CD4-positive, alpha-beta T cell (primary cell): Measurements from ENCODE around the gene NACC2. TPM values are rescaled to one million over a fixed set of nuclear protein-coding genes. Genes with fewer than 3 reads are reported as not detected.

Experiments used
- ATAC-seq: fragments of 200-7000 bp; cut with Tn5 transposase; one replicate; pipeline ENCODE4 v1.10.0; 2022; ENCODE audit warnings: mild to moderate bottlenecking; ENCODE audit not compliant: poor library complexity
- CTCF ChIA-PET: fragments of 350-600 bp; sonication (Branson Sonifier 250); formaldehyde crosslinking; loops from one replicate; lab custom pipeline; 2021; ENCODE audit warnings: antibody characterized with exemption, inconsistent platforms; lab: Charles Lee
- POLR2A ChIA-PET: fragments of 350-600 bp; sonication (Branson Sonifier 250); formaldehyde crosslinking; loops from one replicate; lab custom pipeline; 2021; ENCODE audit warnings: antibody characterized with exemption, inconsistent platforms; lab: Charles Lee
- DNase-seq, 14 experiments: peaks; one replicate each; pipeline ENCODE4 v3.0.0-alpha.2; 2013 to 2020; ENCODE audit warnings: mixed read lengths in 2 of 14
- H3K27ac ChIP-seq, 2 donors: one replicate each; pipeline versions ENCODE4 v1.5.1 to v1.7.0; 2013; ENCODE audit warnings: low read length in 2 of 2, low read depth in 1 of 2, mild to moderate bottlenecking in 1 of 2
- H3K27me3 ChIP-seq, 2 experiments: 1 replicate in 1 of 2; 2 replicates in 1 of 2; pipeline versions ENCODE4 v1.6.1 to v1.7.0; 2013; ENCODE audit warnings: low read length in 2 of 2, control low read depth in 1 of 2, mild to moderate bottlenecking in 1 of 2, moderate library complexity in 1 of 2; ENCODE audit not compliant: insufficient read depth in 2 of 2, control insufficient read depth in 1 of 2
- H3K36me3 ChIP-seq: one replicate; pipeline ENCODE4 v1.6.1; 2013; ENCODE audit warnings: low read length, control low read depth; ENCODE audit not compliant: insufficient read depth
- H3K4me1 ChIP-seq: one replicate; pipeline ENCODE4 v1.6.1; 2013; ENCODE audit warnings: low read length, control low read depth; ENCODE audit not compliant: insufficient read depth
- H3K4me3 ChIP-seq: one replicate; pipeline ENCODE4 v1.5.1; 2013; ENCODE audit warnings: mild to moderate bottlenecking, low read length, moderate library complexity
- H3K9me3 ChIP-seq, 2 experiments: 1 replicate in 1 of 2; 2 replicates in 1 of 2; pipeline versions ENCODE4 v1.6.1 to v1.7.0; 2013; ENCODE audit warnings: low read length in 2 of 2, mild to moderate bottlenecking in 2 of 2, control low read depth in 1 of 2, moderate library complexity in 1 of 2; ENCODE audit not compliant: control insufficient read depth in 1 of 2, insufficient read depth in 1 of 2
- H3K27ac Mint-ChIP-seq: one replicate; pipeline ENCODE4 v1.8.0; 2020; ENCODE audit warnings: mixed read lengths
- H3K27me3 Mint-ChIP-seq: one replicate; pipeline ENCODE4 v1.8.0; 2021; ENCODE audit warnings: mixed read lengths
- H3K36me3 Mint-ChIP-seq: one replicate; pipeline ENCODE4 v1.8.0; 2021; ENCODE audit warnings: low read depth, mixed read lengths
- H3K4me1 Mint-ChIP-seq: one replicate; pipeline ENCODE4 v1.8.0; 2021; ENCODE audit warnings: low read depth, mixed read lengths
- H3K4me3 Mint-ChIP-seq: one replicate; pipeline ENCODE4 v1.8.0; 2020; ENCODE audit warnings: mild to moderate bottlenecking, mixed read lengths
- H3K9me3 Mint-ChIP-seq: one replicate; pipeline ENCODE4 v1.8.0; 2020; ENCODE audit warnings: mixed read lengths
- CTCF ChIP-seq: fragments of 200-600 bp; IDR thresholded peaks from one replicate; pipeline ENCODE4 v1.8.0; 2022; ENCODE audit warnings: antibody characterized with exemption, mild to moderate bottlenecking
- intact Hi-C, 2 experiments: fragments of 100-400 bp; cut with DNase I in 1 of 2; cut with micrococcal nuclease in 1 of 2; formaldehyde crosslinking; loops; one replicate each; pipeline versions ENCODE4 v1.15.1 to v1.9.0; 2023 to 2025; cut with DNase I, micrococcal nuclease
- total RNA-seq, 174 experiments: library from RNA in 2 of 174; stranded (reverse) in 2 of 174; gene quantifications; one replicate each; pipeline ENCODE4 v1.2.3 and lab custom pipeline; 2021 to 2026

Gene NACC2
- total RNA-seq, 2 experiments from 2014 or later = 2.1 to 2.7 TPM

- Mint-ChIP-seq H3K9me3 (no peaks in the 10 kb centered on the region), H3K27ac (no peak overlapping the region), H3K4me1 (peaks cover 4% of the 10 kb centered on the region), H3K27me3 (no peaks in the 10 kb centered on the region), H3K4me3 (no peak overlapping the region), H3K36me3 (no peaks in the 10 kb centered on the region)
- no peak overlapping the region for H3K27ac ChIP-seq
- H3K4me1 ChIP-seq = no peaks in the 10 kb centered on the region
- H3K36me3 ChIP-seq = peaks cover 18% of the 10 kb centered on the region
- ChIA-PET POLR2A (no interaction called here), CTCF (no interaction called here)
- H3K27me3 ChIP-seq = no peaks in the 10 kb centered on the region
- ATAC-seq (no peak), DNase-seq (peak in 2 of 14 experiments; percentile 1 to 25)
- no peak for TF ChIP-seq CTCF
- H3K9me3 ChIP-seq = no peaks in the 10 kb centered on the region
- H3K4me3 ChIP-seq = no peak overlapping the region
- intact Hi-C loops = no loop called here
Observed at GRCh38 chr9:136015656-136016571, 79.2 kb downstream of the NACC2 start.

GRCh38 chr9:136014924-136015633 is 80.0 kb downstream of the NACC2 start:
- ChIA-PET POLR2A (no interaction called here), CTCF (no interaction called here)
- Mint-ChIP-seq H3K27me3 (no peaks in the 10 kb centered on the region), H3K9me3 (no peaks in the 10 kb centered on the region), H3K4me3 (no peak overlapping the region), H3K27ac (no peak overlapping the region), H3K4me1 (no peaks in the 10 kb centered on the region), H3K36me3 (no peaks in the 10 kb centered on the region)
- Histone ChIP-seq H3K27me3 (no peaks in the 10 kb centered on the region), H3K36me3 (peaks cover 19% of the 10 kb centered on the region), H3K4me3 (no peak overlapping the region), H3K27ac (no peak overlapping the region), H3K9me3 (no peaks in the 10 kb centered on the region), H3K4me1 (no peaks in the 10 kb centered on the region)
- no peak for TF ChIP-seq CTCF
- intact Hi-C loops = no loop called here
- DNase-seq (peak in 3 of 14 experiments; percentile 3 to 27 (median 9)), ATAC-seq (no peak)

GRCh38 chr9:136014147-136014923 is 80.8 kb downstream of the NACC2 start:
- no peaks in the 10 kb centered on the region for H3K27me3 ChIP-seq
- Mint-ChIP-seq H3K36me3 (no peaks in the 10 kb centered on the region), H3K4me1 (no peaks in the 10 kb centered on the region), H3K27ac (no peak overlapping the region), H3K27me3 (no peaks in the 10 kb centered on the region), H3K9me3 (no peaks in the 10 kb centered on the region), H3K4me3 (no peak overlapping the region)
- ATAC-seq = no peak
- no peak overlapping the region for H3K4me3 ChIP-seq
- DNase-seq = peak in 4 of 14 experiments; percentile 0 to 22 (median 4)
- ChIA-PET CTCF (no interaction called here), POLR2A (no interaction called here)
- H3K9me3 ChIP-seq = no peaks in the 10 kb centered on the region
- no peak for TF ChIP-seq CTCF
- no peaks in the 10 kb centered on the region for H3K4me1 ChIP-seq
- peaks cover 19% of the 10 kb centered on the region for H3K36me3 ChIP-seq
- intact Hi-C loops = no loop called here
- H3K27ac ChIP-seq = no peak overlapping the region
